Panc1 (cell line): Measurements from ENCODE around the gene CDH9. TPM values are rescaled to one million over a fixed set of nuclear protein-coding genes. Genes with fewer than 3 reads are reported as not detected.

Source experiments
- ATAC-seq: fragments of 200-7000 bp; cut with Tn5 transposase; 2 replicates; pipeline ENCODE4 v1.9.1; 2020; ENCODE audit warnings: mild to moderate bottlenecking, moderate library complexity
- BruUV-seq: library from RNA; stranded (reverse); fragments of 400-500 nt; replicated peaks from 2 replicates; lab custom pipeline; 2021; lab: Mats Ljungman, UMichigan
- CTCF ChIA-PET: fragments of 300-600 bp; sonication (Branson Sonifier 250); formaldehyde crosslinking; loops from one replicate; lab custom pipeline; 2022; ENCODE audit warnings: antibody characterized with exemption; lab: Charles Lee
- POLR2A ChIA-PET: fragments of 300-600 bp; sonication (Branson Sonifier 250); formaldehyde crosslinking; loops from one replicate; lab custom pipeline; 2022; ENCODE audit warnings: antibody characterized with exemption; lab: Charles Lee
- DNase-seq: peaks from one replicate; pipeline ENCODE4 v3.0.0-alpha.2; 2010; ENCODE audit warnings: low read depth, low spot score
- H3K27ac ChIP-seq: 2 replicates; pipeline ENCODE4 v1.5.1; 2011; ENCODE audit warnings: mild to moderate bottlenecking, low read length, inconsistent platforms
- H3K27me3 ChIP-seq: fragments of 200-500 bp; sonication (Bioruptor generic); 2 replicates; pipeline ENCODE4 v1.6.0; 2014; ENCODE audit warnings: low read length, inconsistent platforms; ENCODE audit not compliant: control insufficient read depth, insufficient read depth
- H3K36me3 ChIP-seq: fragments of 200-500 bp; sonication (Bioruptor generic); 2 replicates; pipeline ENCODE4 v1.5.1; 2014; ENCODE audit warnings: inconsistent platforms, mild to moderate bottlenecking, low read length, moderate library complexity; ENCODE audit not compliant: control insufficient read depth, insufficient read depth
- H3K4me1 ChIP-seq: 2 replicates; pipeline ENCODE4 v1.5.1; 2011; ENCODE audit warnings: inconsistent platforms, mild to moderate bottlenecking, low read length, moderate library complexity; ENCODE audit not compliant: control insufficient read depth, insufficient read depth
- H3K4me3 ChIP-seq, 2 experiments: 2 replicates each; pipeline ENCODE4 v1.5.1; 2011 to 2012; ENCODE audit warnings: low read depth in 2 of 2, low read length in 2 of 2, mild to moderate bottlenecking in 2 of 2, inconsistent platforms in 1 of 2, moderate library complexity in 1 of 2
- H3K9me3 ChIP-seq: fragments of 200-500 bp; sonication (Bioruptor generic); 2 replicates; pipeline ENCODE4 v1.5.1; 2014; ENCODE audit warnings: low read depth, mild to moderate bottlenecking, inconsistent platforms, low read length, moderate library complexity; ENCODE audit not compliant: control insufficient read depth, insufficient read depth
- CTCF ChIP-seq: fragments of 450-650 bp; IDR thresholded peaks from 2 replicates; pipeline ENCODE4 v1.5.1; 2017; ENCODE audit warnings: mild to moderate bottlenecking
- POLR2AphosphoS5 ChIP-seq: IDR thresholded peaks from 2 replicates; pipeline ENCODE4 v1.6.1; 2012; ENCODE audit warnings: mild to moderate bottlenecking, low read depth, low read length, moderate library complexity
- REST ChIP-seq, 2 experiments: IDR thresholded peaks; 2 replicates each; pipeline ENCODE4 v1.6.1; 2011 to 2012; ENCODE audit warnings: low read depth in 2 of 2, control low read depth in 1 of 2, low read length in 1 of 2, mild to moderate bottlenecking in 1 of 2, moderate library complexity in 1 of 2; ENCODE audit not compliant: insufficient read depth in 1 of 2
- SIN3A ChIP-seq: IDR thresholded peaks from 2 replicates; pipeline ENCODE4 v1.6.1; 2012; ENCODE audit warnings: low read depth, mild to moderate bottlenecking, low read length, moderate library complexity, borderline replicate concordance; ENCODE audit not compliant: insufficient read depth
- TCF7L2 ChIP-seq: IDR thresholded peaks from 2 replicates; pipeline ENCODE4 v1.6.1; 2011; ENCODE audit warnings: mild to moderate bottlenecking, low read depth, low read length, inconsistent platforms
- in situ Hi-C: cut with HindIII; loops from 2 replicates; pipeline ENCODE4 v1.10.0; 2016; ENCODE audit warnings: low sequenced_read_pairs, low pct_unique_long_range_greater_than_20kb
- intact Hi-C: fragments of 100-400 bp; cut with micrococcal nuclease; formaldehyde crosslinking; loops from one replicate; pipeline ENCODE4 v1.10.0; 2022; ENCODE audit not compliant: unreplicated experiment
- total RNA-seq: library from RNA; stranded (reverse); gene quantifications from one replicate; pipeline ENCODE4 v1.2.1, GENCODE V29; 2021; ENCODE audit not compliant: unreplicated experiment

The CDH9 gene
- total RNA-seq, 1 experiment from 2014 or later, result 0.10 TPM

GRCh38 chr5:27026801-27027200, 11.6 kb downstream of the CDH9 start:
- TF ChIP-seq TCF7L2, result no peak
- TF ChIP-seq POLR2AphosphoS5, result no peak
- TF ChIP-seq SIN3A, result no peak
- TF ChIP-seq CTCF, result no peak
- TF ChIP-seq REST (IDR thresholded peaks at IDR 0.05; ENCODE audit: insufficient read depth in 1 of 2, low read depth in 2 of 2, low read length in 1 of 2), result no peak
- no peaks in the 10 kb centered on the region for H3K9me3 ChIP-seq
- intact Hi-C loops, result no loop called here
- no peak overlapping the region for H3K4me3 ChIP-seq
- POLR2A ChIA-PET, result no interaction called here
- no peak overlapping the region; the same call in 1 of the 2 replicates for H3K27ac ChIP-seq
- no peaks in the 10 kb centered on the region for H3K27me3 ChIP-seq
- CTCF ChIA-PET, result no interaction called here
- no peaks in the 10 kb centered on the region for H3K36me3 ChIP-seq
- H3K4me1 ChIP-seq, result no peaks in the 10 kb centered on the region
- DNase-seq (no peak), ATAC-seq (no peak)
- in situ Hi-C loops, result no loop called here
- no TSS peak for BruUV-seq

GRCh38 chr5:27026063-27026462, 12.3 kb downstream of the CDH9 start:
- Histone ChIP-seq H3K4me3 (no peak overlapping the region), H3K36me3 (no peaks in the 10 kb centered on the region), H3K27ac (no peak overlapping the region), H3K4me1 (no peaks in the 10 kb centered on the region), H3K27me3 (no peaks in the 10 kb centered on the region), H3K9me3 (no peaks in the 10 kb centered on the region)
- CTCF ChIA-PET, result no interaction called here
- no peak for ATAC-seq
- DNase-seq, result no peak
- POLR2A ChIA-PET, result no interaction called here
- no TSS peak for BruUV-seq
- in situ Hi-C loops, result no loop called here
- no peak for TF ChIP-seq POLR2AphosphoS5
- TF ChIP-seq CTCF, result no peak
- TF ChIP-seq TCF7L2, result no peak
- TF ChIP-seq SIN3A, result no peak
- TF ChIP-seq REST (IDR thresholded peaks at IDR 0.05; ENCODE audit: insufficient read depth in 1 of 2, low read depth in 2 of 2, low read length in 1 of 2), result no peak
- intact Hi-C loops, result no loop called here
